Heart left ventricle (tissue), 16 donors: ENCODE results near the gene UBQLNL. TPM values are rescaled to one million over a fixed set of nuclear protein-coding genes. Genes with fewer than 3 reads are reported as not detected.
A peak's percentile ranks its signal among the peaks of the same experiment; 100 is the strongest.

Experiments used
- ATAC-seq, 4 donors: fragments of 200-7000 bp; cut with Tn5 transposase; one replicate each; pipeline ENCODE4 v1.9.1; 2020 to 2022; ENCODE audit warnings: moderate library complexity in 4 of 4, mild to moderate bottlenecking in 3 of 4, moderate number of reproducible peaks in 1 of 4
- DNase-seq, 5 donors: peaks; one replicate each; pipeline ENCODE4 v3.0.0-alpha.2; 2020
- H3K27ac ChIP-seq, 12 donors: fragments of 200-600 bp; sonication (generic) in 4 of 12; one replicate each; pipeline versions ENCODE4 v1.5.0 to v1.8.0; 2016 to 2022; ENCODE audit warnings: mild to moderate bottlenecking in 2 of 12
- H3K27me3 ChIP-seq, 9 donors: fragments of 200-600 bp; sonication (generic) in 2 of 9; one replicate each; pipeline versions ENCODE4 v1.5.1 to v1.8.0; 2016 to 2022; ENCODE audit warnings: mild to moderate bottlenecking in 3 of 9
- H3K36me3 ChIP-seq, 9 donors: fragments of 200-600 bp; sonication (generic) in 2 of 9; one replicate each; pipeline versions ENCODE4 v1.5.0 to v1.8.0; 2018 to 2022; ENCODE audit warnings: mild to moderate bottlenecking in 2 of 9
- H3K4me1 ChIP-seq, 12 donors: fragments of 200-600 bp; sonication (generic) in 4 of 12; one replicate each; pipeline versions ENCODE4 v1.5.0 to v1.8.0; 2016 to 2022; ENCODE audit warnings: mild to moderate bottlenecking in 3 of 12
- H3K4me3 ChIP-seq, 12 donors: fragments of 200-600 bp; sonication (generic) in 4 of 12; one replicate each; pipeline versions ENCODE4 v1.5.0 to v1.8.0; 2017 to 2022; ENCODE audit warnings: mild to moderate bottlenecking in 9 of 12, moderate library complexity in 4 of 12
- H3K9me3 ChIP-seq, 12 donors: fragments of 200-600 bp; sonication (generic) in 4 of 12; one replicate each; pipeline versions ENCODE4 v1.5.0 to v1.8.0; 2016 to 2022; ENCODE audit warnings: mild to moderate bottlenecking in 1 of 12
- CTCF ChIP-seq, 12 donors: fragments of 200-600 bp; sonication (generic) in 4 of 12; IDR thresholded peaks; one replicate each; pipeline versions ENCODE4 v1.5.0 to v1.8.0; 2018 to 2022; ENCODE audit warnings: antibody characterized with exemption in 12 of 12, mild to moderate bottlenecking in 5 of 12
- POLR2A ChIP-seq, 2 donors: fragments of 450-650 bp; IDR thresholded peaks; one replicate each; pipeline ENCODE4 v1.6.1; 2017; ENCODE audit warnings: antibody characterized with exemption in 2 of 2, mild to moderate bottlenecking in 2 of 2, moderate library complexity in 2 of 2
- WGBS, 4 donors: extraction: QIAGEN DNeasy Blood & Tissue Kit in 2 of 4; methylation state at CpG; one replicate each; pipeline versions ENCODE4 v1.1.5 to v1.1.7; 2013 to 2018; 5-methylcytosine and 5-hydroxymethylcytosine counted together
- intact Hi-C, 10 donors: fragments of 100-400 bp; cut with DNase I; formaldehyde crosslinking; loops; one replicate each; pipeline versions ENCODE4 v1.11.1 to v1.14.2; 2022
- polyA plus RNA-seq, 2 donors: library from polyadenylated mRNA; stranded (reverse); fragments of 200-250 nt; gene quantifications; one replicate each; pipeline ENCODE4 v1.2.3, GENCODE V29; 2013
- total RNA-seq, 9 donors: library from RNA; depleted of rRNA in 2 of 9; stranded (reverse); fragments of >200 nt in 2 of 9; fragmentation: NEBNext Ultra II Directional in 3 of 9; extraction: Animal tissue kit (Norgen Biotek cat#: 25700) in 3 of 9; gene quantifications; one replicate each; pipeline versions ENCODE4 v1.1.0 to v1.2.4, GENCODE V29; 2016 to 2023
- donor health status: ischemic (EF 13 %, LVEDD 7.1; RV severe dilation, severe dysfunction).
- donor health status: healthy with polysubstance abuse.
- donor health status: DM: no; HTN: yes; CAD: no.
- donor health status: DM: no; HTN: no; CAD: no.
- donor health status: ischemic (EF 25% LVEDD 6.9; RV normal size, moderate dysfunction).
- donor health status: ischemic (EF 25% LVEDD 5.7; RV mildly dilated, moderate dysfunction).
- donor health status: healthy.
- donor health status: DM: yes; HTN: yes; CAD: no.
- donor health status: ischemic (EF 35%, LVEDD 5.7; RV mildly dilated, moderate dysfunction).
- donor health status: nonischemic (EF 11% LVEDD 7.7; RV severe dilation, severe dysfunction).
- donor health status: DM: yes; HTN: yes; CAD: no.
- donor health status: PGD.
- donor health status: ischemic (EF 29% LVEDD 5.4; RV normal size, mild dysfunction).
- donor health status: nonischemic (EF 23%, LVEDD 6.1; RV moderate dilation, normal function).

UBQLNL gene
- total and polyA plus RNA-seq, 11 donors, result 0.03 to 0.25 (median 0.17) TPM; not detected in 4

GRCh38 chr11:5553343-5553742 is 36.8 kb upstream of the UBQLNL start:
- intact Hi-C loops, result loop anchor here in 5 of 10 donors (2.0 to 10.0 kb wide), 2 partner anchors 77 to 79 kb away; no protein-coding TSS in a partner anchor
- TF ChIP-seq CTCF (IDR thresholded peaks at IDR 0.05), result peak in 5 of 12 donors; percentile 21 to 45 (median 33)
- TF ChIP-seq POLR2A (IDR thresholded peaks at IDR 0.05), result no peak
- Histone ChIP-seq H3K36me3 (no peaks in the 10 kb centered on the region), H3K4me3 (no peak overlapping the region), H3K27me3 (no peaks in the 10 kb centered on the region), H3K9me3 (no peaks in the 10 kb centered on the region), H3K4me1 (no peaks in the 10 kb centered on the region), H3K27ac (no peak overlapping the region)
- ATAC-seq (no peak), DNase-seq (no peak)

GRCh38 chr11:5550440-5551095 is 34.1 kb upstream of the UBQLNL start:
- H3K9me3 ChIP-seq, result no peaks in the 10 kb centered on the region
- TF ChIP-seq POLR2A (IDR thresholded peaks at IDR 0.05) (no peak), CTCF (IDR thresholded peaks at IDR 0.05) (no peak)
- intact Hi-C loops, result loop anchor here in 4 of 10 donors (10.0 kb wide), 1 partner anchor 76 kb away; no protein-coding TSS in a partner anchor

GRCh38 chr11:5548440-5548839 is 31.9 kb upstream of the UBQLNL start, which contains the start of gene OR52H1:
TSS of gene OR52H1 (minus strand) at chr11:5548540. CDS start at chr11:5545505, 3,035 bp downstream.
- Histone ChIP-seq H3K9me3 (no peaks in the 10 kb centered on the region), H3K4me1 (no peaks in the 10 kb centered on the region), H3K36me3 (no peaks in the 10 kb centered on the region), H3K4me3 (no peak within 1 kb of the TSS), H3K27me3 (no peaks in the 10 kb centered on the region), H3K27ac (no peak within 1 kb of the TSS)
- ATAC-seq, result no peak
- no peak for TF ChIP-seq POLR2A (IDR thresholded peaks at IDR 0.05)
- no peak for TF ChIP-seq CTCF (IDR thresholded peaks at IDR 0.05)
- no peak for DNase-seq
- intact Hi-C loops, result no loop called here
- WGBS, 4 donors, result 41 to 60% (median 49%) methylated on average over 1 of the region's 1 CpG

More at GRCh38 chr11:5550440-5551095, 34.1 kb upstream of the UBQLNL start:
- H3K4me1 ChIP-seq, result no peaks in the 10 kb centered on the region
- DNase-seq (no peak), ATAC-seq (no peak)
- no peaks in the 10 kb centered on the region for H3K27me3 ChIP-seq
- no peaks in the 10 kb centered on the region for H3K36me3 ChIP-seq
- 61 to 80% (median 68%) methylated on average over 5 of the region's 5 CpGs for WGBS, 4 donors
- H3K4me3 ChIP-seq, result no peak overlapping the region
- no peak overlapping the region for H3K27ac ChIP-seq

GRCh38 chr11:5547982-5548381 is 31.5 kb upstream of the UBQLNL start:
- H3K9me3 ChIP-seq, result no peaks in the 10 kb centered on the region
- H3K27me3 ChIP-seq, result no peaks in the 10 kb centered on the region
- 91 to 100% (median 95%) methylated on average over 1 of the region's 1 CpG for WGBS, 4 donors

More at GRCh38 chr11:5547982-5548381, 31.5 kb upstream of the UBQLNL start:
- no peaks in the 10 kb centered on the region for H3K4me1 ChIP-seq
- H3K27ac ChIP-seq, result no peak overlapping the region
- H3K4me3 ChIP-seq, result no peak overlapping the region
- intact Hi-C loops, result no loop called here
- no peak for TF ChIP-seq POLR2A (IDR thresholded peaks at IDR 0.05)
- TF ChIP-seq CTCF (IDR thresholded peaks at IDR 0.05), result no peak
- H3K36me3 ChIP-seq, result no peaks in the 10 kb centered on the region
- no peak for ATAC-seq
- no peak for DNase-seq
